Measurements from ENCODE around the gene KIF16B. TPM values are rescaled to one million over a fixed set of nuclear protein-coding genes. Genes with fewer than 3 reads are reported as not detected.

Gene KIF16B
- total and polyA plus RNA-seq, 2 of the 13 experiments (the other 11 are each of a cell fraction or from before 2014, with no cell fraction given): 6.9 to 18.0 TPM

DNA sequence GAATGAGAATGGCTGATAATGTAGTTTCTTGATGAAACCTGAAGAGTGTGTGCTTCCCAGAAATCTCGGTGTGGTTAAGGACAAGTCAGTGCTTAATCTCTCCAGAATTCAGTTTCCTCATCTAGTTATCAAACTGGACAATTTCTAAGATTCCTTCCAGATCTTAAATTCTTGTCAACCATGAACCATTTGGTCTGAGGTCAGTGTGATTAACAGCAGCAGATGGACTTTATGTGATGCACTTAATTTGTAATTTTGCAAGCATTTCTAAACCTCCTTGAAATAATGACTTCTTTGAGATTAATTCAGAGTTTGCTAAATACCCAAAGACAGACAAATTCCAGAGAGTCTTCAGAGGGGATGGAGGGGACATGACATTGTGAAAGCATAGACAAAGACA lies 160.3 kb downstream of the KIF16B start:
- ChIA-PET CTCF (ENCODE audit: low intra/inter-chr PET ratio, low total read pairs) (no interaction called here), POLR2A (no interaction called here)
- ATAC-seq (no peak), FAIRE-seq (no peak), DNase-seq (ENCODE audit: low spot score) (no peak)
- 100% methylated on average over 1 of the region's 1 CpG for WGBS (ENCODE audit: low lambda C conversion rate)
- intact Hi-C loops (cut with micrococcal nuclease; ENCODE audit: unreplicated experiment) (no loop called here), in situ Hi-C loops (cut with HindIII; ENCODE audit: extremely low pct_ligation_motif_present, low pct_unique_long_range_greater_than_20kb) (no loop called here)
- no peak overlapping the region for H2AFZ ChIP-seq (ENCODE audit: low read length)
- no peaks in the 10 kb centered on the region for H4K20me1 ChIP-seq (ENCODE audit: insufficient read depth, low read length)
- H3K79me2 ChIP-seq (ENCODE audit: insufficient read depth, low read length): no peaks in the 10 kb centered on the region
- no peak for TF ChIP-seq FOXK2 (IDR thresholded peaks at IDR 0.05)
- TF ChIP-seq ARHGAP35 (CRISPR knock-in tag; IDR thresholded peaks at IDR 0.05; ENCODE audit: borderline replicate concordance): no peak
- no peak for TF ChIP-seq ATF7 (IDR thresholded peaks at IDR 0.05)
- no peak for TF ChIP-seq ATF7 (CRISPR knock-in tag; IDR thresholded peaks at IDR 0.05)
- no peak for TF ChIP-seq KDM5B (CRISPR knock-in tag; IDR thresholded peaks at IDR 0.05; ENCODE audit: borderline replicate concordance)
- TF ChIP-seq, protein P1, sequence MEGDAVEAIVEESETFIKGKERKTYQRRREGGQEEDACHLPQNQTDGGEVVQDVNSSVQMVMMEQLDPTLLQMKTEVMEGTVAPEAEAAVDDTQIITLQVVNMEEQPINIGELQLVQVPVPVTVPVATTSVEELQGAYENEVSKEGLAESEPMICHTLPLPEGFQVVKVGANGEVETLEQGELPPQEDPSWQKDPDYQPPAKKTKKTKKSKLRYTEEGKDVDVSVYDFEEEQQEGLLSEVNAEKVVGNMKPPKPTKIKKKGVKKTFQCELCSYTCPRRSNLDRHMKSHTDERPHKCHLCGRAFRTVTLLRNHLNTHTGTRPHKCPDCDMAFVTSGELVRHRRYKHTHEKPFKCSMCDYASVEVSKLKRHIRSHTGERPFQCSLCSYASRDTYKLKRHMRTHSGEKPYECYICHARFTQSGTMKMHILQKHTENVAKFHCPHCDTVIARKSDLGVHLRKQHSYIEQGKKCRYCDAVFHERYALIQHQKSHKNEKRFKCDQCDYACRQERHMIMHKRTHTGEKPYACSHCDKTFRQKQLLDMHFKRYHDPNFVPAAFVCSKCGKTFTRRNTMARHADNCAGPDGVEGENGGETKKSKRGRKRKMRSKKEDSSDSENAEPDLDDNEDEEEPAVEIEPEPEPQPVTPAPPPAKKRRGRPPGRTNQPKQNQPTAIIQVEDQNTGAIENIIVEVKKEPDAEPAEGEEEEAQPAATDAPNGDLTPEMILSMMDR (CRISPR knock-in tag; IDR thresholded peaks at IDR 0.05): no peak
- TF ChIP-seq, protein P2, sequence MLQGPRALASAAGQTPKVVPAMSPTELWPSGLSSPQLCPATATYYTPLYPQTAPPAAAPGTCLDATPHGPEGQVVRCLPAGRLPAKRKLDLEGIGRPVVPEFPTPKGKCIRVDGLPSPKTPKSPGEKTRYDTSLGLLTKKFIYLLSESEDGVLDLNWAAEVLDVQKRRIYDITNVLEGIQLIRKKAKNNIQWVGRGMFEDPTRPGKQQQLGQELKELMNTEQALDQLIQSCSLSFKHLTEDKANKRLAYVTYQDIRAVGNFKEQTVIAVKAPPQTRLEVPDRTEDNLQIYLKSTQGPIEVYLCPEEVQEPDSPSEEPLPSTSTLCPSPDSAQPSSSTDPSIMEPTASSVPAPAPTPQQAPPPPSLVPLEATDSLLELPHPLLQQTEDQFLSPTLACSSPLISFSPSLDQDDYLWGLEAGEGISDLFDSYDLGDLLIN (CRISPR knock-in tag; IDR thresholded peaks at IDR 0.05; ENCODE audit: borderline replicate concordance): no peak
- TF ChIP-seq, protein P3, sequence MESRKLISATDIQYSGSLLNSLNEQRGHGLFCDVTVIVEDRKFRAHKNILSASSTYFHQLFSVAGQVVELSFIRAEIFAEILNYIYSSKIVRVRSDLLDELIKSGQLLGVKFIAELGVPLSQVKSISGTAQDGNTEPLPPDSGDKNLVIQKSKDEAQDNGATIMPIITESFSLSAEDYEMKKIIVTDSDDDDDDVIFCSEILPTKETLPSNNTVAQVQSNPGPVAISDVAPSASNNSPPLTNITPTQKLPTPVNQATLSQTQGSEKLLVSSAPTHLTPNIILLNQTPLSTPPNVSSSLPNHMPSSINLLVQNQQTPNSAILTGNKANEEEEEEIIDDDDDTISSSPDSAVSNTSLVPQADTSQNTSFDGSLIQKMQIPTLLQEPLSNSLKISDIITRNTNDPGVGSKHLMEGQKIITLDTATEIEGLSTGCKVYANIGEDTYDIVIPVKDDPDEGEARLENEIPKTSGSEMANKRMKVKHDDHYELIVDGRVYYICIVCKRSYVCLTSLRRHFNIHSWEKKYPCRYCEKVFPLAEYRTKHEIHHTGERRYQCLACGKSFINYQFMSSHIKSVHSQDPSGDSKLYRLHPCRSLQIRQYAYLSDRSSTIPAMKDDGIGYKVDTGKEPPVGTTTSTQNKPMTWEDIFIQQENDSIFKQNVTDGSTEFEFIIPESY (CRISPR knock-in tag; IDR thresholded peaks at IDR 0.05): no peak
- TF ChIP-seq ZBTB7B (CRISPR knock-in tag; IDR thresholded peaks at IDR 0.05): no peak
- no peak for TF ChIP-seq HOXA3 (CRISPR knock-in tag; IDR thresholded peaks at IDR 0.05)
- no peak for TF ChIP-seq GATA4 (IDR thresholded peaks at IDR 0.05; ENCODE audit: borderline replicate concordance, low read depth)
- no peaks in the 10 kb centered on the region for H3K9me3 ChIP-seq (ENCODE audit: low read length)
- H3K4me3 ChIP-seq (replicated peaks in 1 of 3; ENCODE audit: insufficient read depth in 1 of 3, low read depth in 2 of 3, low read length in 3 of 3): no peak overlapping the region
- no TSS peak for BruUV-seq (replicated peaks)
- H3K36me3 ChIP-seq (replicated peaks in 1 of 2; ENCODE audit: control insufficient read depth in 1 of 2, insufficient read depth in 2 of 2, low read length in 2 of 2): no peaks in the 10 kb centered on the region
- no peaks in the 10 kb centered on the region for H3K27me3 ChIP-seq (ENCODE audit: control insufficient read depth in 1 of 2, insufficient read depth in 2 of 2, low read length in 2 of 2)
- H3K4me2 ChIP-seq (ENCODE audit: low read depth, low read length): no peak overlapping the region
- H3K9ac ChIP-seq (ENCODE audit: insufficient read depth, low read depth, low read length): no peak overlapping the region
- peaks cover 28% of the 10 kb centered on the region for H3K4me1 ChIP-seq (ENCODE audit: insufficient read depth, low read length)
- no peak overlapping the region for H3K27ac ChIP-seq (ENCODE audit: extremely low read length, insufficient read depth, low read length)
